Ovary (tissue), 9 donors: Measurements from ENCODE around the gene FGFRL1. TPM values are rescaled to one million over a fixed set of nuclear protein-coding genes. Genes with fewer than 3 reads are reported as not detected.
"Not testable (repeated sequence)": the region's sequence is repeated elsewhere in the genome, so short reads cannot be mapped to it uniquely, and the experiment has no call there.

Experiments used
- DNase-seq, 5 donors: peaks; one replicate each; pipeline ENCODE4 v3.0.0-alpha.2; 2019 to 2020
- H3K27ac ChIP-seq, 2 donors: fragments of 200-600 bp; one replicate each; pipeline versions ENCODE4 v1.5.1 to v1.8.0; 2019 to 2022
- H3K27me3 ChIP-seq: fragments of 200-600 bp; one replicate; pipeline ENCODE4 v1.8.0; 2022
- H3K36me3 ChIP-seq: fragments of 200-600 bp; sonication (generic); one replicate; pipeline ENCODE4 v1.5.1; 2019
- H3K4me1 ChIP-seq: one replicate; pipeline ENCODE4 v1.8.1; 2013; ENCODE audit warnings: mild to moderate bottlenecking, moderate library complexity; ENCODE audit not compliant: insufficient read depth
- H3K4me3 ChIP-seq: fragments of 200-600 bp; sonication (generic); one replicate; pipeline ENCODE4 v1.5.1; 2017
- H3K9me3 ChIP-seq, 2 donors: fragments of 200-600 bp in 1 of 2; sonication (generic) in 1 of 2; one replicate each; pipeline versions ENCODE4 v1.5.1 to v1.8.1; 2013 to 2019; ENCODE audit warnings: mild to moderate bottlenecking in 1 of 2, moderate library complexity in 1 of 2
- EP300 ChIP-seq: sonication (generic); formaldehyde crosslinking; IDR thresholded peaks from one replicate; pipeline ENCODE4 v1.6.1; 2017; ENCODE audit warnings: antibody characterized with exemption
- POLR2A ChIP-seq: fragments of 450-650 bp; IDR thresholded peaks from one replicate; pipeline ENCODE4 v1.6.1; 2017; ENCODE audit warnings: antibody characterized with exemption, mild to moderate bottlenecking, moderate library complexity
- WGBS, 3 donors: extraction: QIAGEN DNeasy Blood & Tissue Kit in 1 of 3; methylation state at CpG; one replicate each; pipeline versions ENCODE4 v1.1.5 to v1.1.7; 2013 to 2017; 5-methylcytosine and 5-hydroxymethylcytosine counted together
- intact Hi-C, 4 donors: fragments of 100-400 bp; cut with DNase I; formaldehyde crosslinking; loops; one replicate each; pipeline versions ENCODE4 v1.11.0 to v1.15.1; 2022 to 2023
- polyA plus RNA-seq, 2 donors: library from polyadenylated mRNA; stranded (reverse); fragments of 200-250 nt in 1 of 2; fragments of 350-450 nt in 1 of 2; fragmentation: Illumina TruSeq in 1 of 2; extraction: RNeasy Lipid Tissue Mini Kit (QIAGEN cat#74804) in 1 of 2; gene quantifications; one replicate each; pipeline ENCODE4 v1.2.3, GENCODE V29; 2013 to 2014
- total RNA-seq, 7 donors: library from RNA; depleted of rRNA in 2 of 7; stranded (reverse); fragments of >200 nt in 2 of 7; fragmentation: NEBNext Ultra II Directional in 3 of 7; extraction: Animal tissue kit (Norgen Biotek cat#: 25700) in 3 of 7; gene quantifications; one replicate each; pipeline versions ENCODE4 v1.1.0 to v1.2.4, GENCODE V29; 2016 to 2023
- TF ChIP-seq, protein P1 (sequence below), 3 donors: fragments of 450-650 bp in 2 of 3; fragments of 200-600 bp in 1 of 3; IDR thresholded peaks; one replicate each; pipeline versions ENCODE4 v1.5.1 to v1.8.0; 2016 to 2022; ENCODE audit warnings: antibody characterized with exemption in 3 of 3, mild to moderate bottlenecking in 1 of 3
- donor health status: DM: no; HTN: no; CAD: no; lungs with moderate emphysema.
- donor health status: DM: no; HTN: no; CAD: no.
- donor health status: Bipolar disorder and iron deficiency.
- donor health status: DM: yes; HTN: yes; CAD: no.
- donor health status: DM: no; HTN: no; CAD: no.
- donor health status: DM: yes; HTN: yes; CAD: no.

Gene FGFRL1
- total and polyA plus RNA-seq, 9 donors = 23.4 to 59.1 (median 38.7) TPM

DNA sequence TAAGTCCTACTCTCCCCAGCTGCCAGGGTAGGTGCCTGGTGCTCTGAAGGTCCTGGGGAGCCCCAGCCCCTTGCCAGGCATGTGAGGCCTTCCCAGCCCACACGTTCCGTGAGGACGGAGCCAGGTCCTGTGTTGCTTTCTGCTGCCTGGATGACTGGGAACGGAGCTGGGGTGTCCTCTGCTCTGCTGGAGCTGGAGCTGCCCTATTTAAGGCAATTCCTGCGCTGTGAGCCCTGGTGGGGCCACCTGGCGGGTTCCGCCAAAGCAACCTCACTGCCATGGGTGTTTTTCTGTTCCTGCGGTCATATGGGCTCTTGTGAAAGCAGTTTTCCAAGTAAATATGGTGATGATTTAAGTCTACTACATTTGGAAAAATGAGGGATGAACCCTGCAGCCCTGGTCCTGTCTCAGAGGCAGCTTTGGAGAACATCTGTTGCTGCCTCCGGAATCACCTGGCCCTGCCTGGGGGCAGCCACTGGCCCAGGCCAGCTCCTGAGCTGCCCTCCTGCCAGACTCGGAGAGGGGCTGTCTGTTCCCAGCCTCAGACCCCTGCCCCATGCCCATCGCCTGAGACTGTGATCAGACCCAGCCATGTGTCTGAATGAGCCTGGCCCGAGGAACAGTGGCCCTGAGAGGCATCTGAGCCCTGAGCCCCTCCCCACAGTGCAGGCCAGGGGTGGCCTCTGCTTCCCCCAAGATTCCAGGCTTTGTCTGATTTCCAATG, 33.2 kb downstream of the FGFRL1 start:
- peak overlapping the region; percentile 9 to 38 for H3K27ac ChIP-seq
- intact Hi-C loops = no loop called here
- 82 to 89% (median 83%) methylated on average over 12 of the region's 12 CpGs for WGBS, 3 donors
- H3K27me3 ChIP-seq = no peaks in the 10 kb centered on the region
- no peaks in the 10 kb centered on the region for H3K9me3 ChIP-seq
- H3K4me3 ChIP-seq = no peak overlapping the region
- TF ChIP-seq, protein P1, sequence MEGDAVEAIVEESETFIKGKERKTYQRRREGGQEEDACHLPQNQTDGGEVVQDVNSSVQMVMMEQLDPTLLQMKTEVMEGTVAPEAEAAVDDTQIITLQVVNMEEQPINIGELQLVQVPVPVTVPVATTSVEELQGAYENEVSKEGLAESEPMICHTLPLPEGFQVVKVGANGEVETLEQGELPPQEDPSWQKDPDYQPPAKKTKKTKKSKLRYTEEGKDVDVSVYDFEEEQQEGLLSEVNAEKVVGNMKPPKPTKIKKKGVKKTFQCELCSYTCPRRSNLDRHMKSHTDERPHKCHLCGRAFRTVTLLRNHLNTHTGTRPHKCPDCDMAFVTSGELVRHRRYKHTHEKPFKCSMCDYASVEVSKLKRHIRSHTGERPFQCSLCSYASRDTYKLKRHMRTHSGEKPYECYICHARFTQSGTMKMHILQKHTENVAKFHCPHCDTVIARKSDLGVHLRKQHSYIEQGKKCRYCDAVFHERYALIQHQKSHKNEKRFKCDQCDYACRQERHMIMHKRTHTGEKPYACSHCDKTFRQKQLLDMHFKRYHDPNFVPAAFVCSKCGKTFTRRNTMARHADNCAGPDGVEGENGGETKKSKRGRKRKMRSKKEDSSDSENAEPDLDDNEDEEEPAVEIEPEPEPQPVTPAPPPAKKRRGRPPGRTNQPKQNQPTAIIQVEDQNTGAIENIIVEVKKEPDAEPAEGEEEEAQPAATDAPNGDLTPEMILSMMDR (IDR thresholded peaks at IDR 0.05) = no peak
- no peaks in the 10 kb centered on the region for H3K36me3 ChIP-seq
- peaks cover 29% of the 10 kb centered on the region for H3K4me1 ChIP-seq
- DNase-seq = peak; percentile 25 to 46 (median 33)

DNA sequence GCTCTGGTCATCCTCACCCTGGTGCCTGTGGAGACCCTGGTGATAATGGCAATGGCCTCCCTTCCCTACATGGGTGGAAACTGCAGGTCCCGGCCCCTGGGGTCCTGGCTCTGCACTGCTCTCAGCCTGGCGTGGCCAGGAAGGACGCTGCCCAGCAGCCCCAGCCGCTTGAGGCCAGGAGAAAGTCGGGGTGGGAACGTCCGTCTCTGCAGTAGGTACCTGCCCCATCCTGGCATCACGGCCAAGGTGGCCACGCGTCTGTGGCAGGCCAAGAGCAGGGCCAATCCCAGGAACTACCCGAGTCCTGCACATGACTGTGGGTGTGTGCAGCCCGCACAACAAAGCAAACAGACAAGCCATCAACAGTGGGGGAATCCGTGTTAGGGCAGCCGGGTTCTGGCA, 33.8 kb downstream of the FGFRL1 start:
- WGBS, 3 donors = 89 to 92% (median 89%) methylated on average over 14 of the region's 14 CpGs
- H3K27ac ChIP-seq = peak overlapping the region in 1 of 2 donors; percentile 9
- no peaks in the 10 kb centered on the region for H3K27me3 ChIP-seq
- DNase-seq = peak in 4 of 5 donors; percentile 19 to 49 (median 41)
- H3K4me1 ChIP-seq = peaks cover 26% of the 10 kb centered on the region
- intact Hi-C loops = no loop called here
- no peaks in the 10 kb centered on the region for H3K36me3 ChIP-seq
- no peaks in the 10 kb centered on the region for H3K9me3 ChIP-seq
- H3K4me3 ChIP-seq = no peak overlapping the region
- no peak for TF ChIP-seq EP300
- TF ChIP-seq POLR2A = no peak
- TF ChIP-seq, protein P1 (IDR thresholded peaks at IDR 0.05) = no peak

DNA sequence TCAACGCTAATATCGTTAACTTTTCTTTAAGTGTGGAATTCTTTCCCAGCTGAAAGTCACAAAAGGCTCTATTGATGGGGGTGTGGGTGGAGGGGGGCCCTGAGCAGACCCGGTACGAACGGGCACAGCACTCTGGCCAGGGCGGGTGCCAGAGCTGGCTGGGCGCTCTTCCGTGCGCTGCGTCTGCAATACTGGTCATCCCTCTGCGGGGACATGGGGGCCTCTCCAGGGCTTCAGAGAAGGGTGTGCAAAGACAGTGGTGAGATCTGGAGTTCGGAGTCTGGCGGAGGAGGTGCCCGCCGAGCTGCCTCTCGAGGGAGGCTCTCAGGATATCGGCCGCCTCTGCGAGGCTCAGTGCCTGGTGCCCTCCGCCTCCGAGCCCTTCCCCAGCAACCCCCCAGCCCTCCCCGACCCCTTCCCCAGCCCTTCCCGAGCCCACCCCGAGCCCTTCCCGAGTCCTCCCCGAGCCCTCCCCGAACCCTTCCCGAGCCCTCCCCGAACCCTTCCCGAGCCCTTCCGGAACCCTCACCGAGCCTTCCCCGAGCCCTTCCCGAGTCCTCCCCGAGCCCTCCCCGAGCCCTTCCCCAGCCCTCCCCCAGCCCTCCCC, 34.3 kb downstream of the FGFRL1 start:
- WGBS, 3 donors = 58 to 83% (median 80%) methylated on average over 32 to 36 of the region's 36 CpGs
- peaks cover 26% of the 10 kb centered on the region for H3K4me1 ChIP-seq
- H3K36me3 ChIP-seq = no peaks in the 10 kb centered on the region
- H3K27ac ChIP-seq = no peak overlapping the region
- no peak overlapping the region for H3K4me3 ChIP-seq
- TF ChIP-seq EP300 (no peak), POLR2A (no peak)
- TF ChIP-seq, protein P1 (IDR thresholded peaks at IDR 0.05) = no peak
- intact Hi-C loops = no loop called here
- no peaks in the 10 kb centered on the region for H3K27me3 ChIP-seq
- H3K9me3 ChIP-seq = no peaks in the 10 kb centered on the region
- DNase-seq = peak in 4 of 5 donors; percentile 25 to 41 (median 36)

DNA sequence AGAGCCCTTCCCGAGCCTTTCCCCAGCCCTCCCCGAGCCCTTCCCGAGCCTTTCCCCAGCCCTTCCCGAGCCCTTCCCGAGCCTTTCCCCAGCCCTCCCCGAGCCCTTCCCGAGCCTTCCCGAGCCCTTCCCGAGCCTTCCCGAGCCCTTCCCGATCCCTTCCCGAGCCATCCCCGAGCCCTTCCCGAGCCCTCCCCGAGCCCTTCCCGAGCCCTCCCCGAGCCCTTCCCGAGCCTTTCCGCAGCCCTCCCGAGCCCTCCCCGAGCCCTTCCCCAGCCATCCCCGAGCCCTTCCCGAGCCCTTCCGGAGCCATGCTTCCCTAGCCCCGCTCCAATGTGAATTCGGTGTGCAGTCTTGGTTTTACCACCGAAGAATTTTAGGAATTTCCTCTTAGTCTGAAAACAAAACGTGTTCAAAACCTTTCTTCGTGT, 35.2 kb downstream of the FGFRL1 start:
- H3K36me3 ChIP-seq, H3K27me3 ChIP-seq, H3K27ac ChIP-seq, intact Hi-C loops, H3K9me3 ChIP-seq: not testable (repeated sequence)
- Histone ChIP-seq H3K4me1 (peaks cover 19% of the 10 kb centered on the region), H3K4me3 (peak overlapping the region; percentile 18)
- DNase-seq = peak; percentile 64 to 88 (median 83)
- WGBS, 3 donors = 9 to 22% (median 18%) methylated on average over 29 of the region's 29 CpGs
